HepG2 (cell line): Measurements from ENCODE around the gene PAXX. TPM values are rescaled to one million over a fixed set of nuclear protein-coding genes. Genes with fewer than 3 reads are reported as not detected.

Source experiments
- CREB3 ChIP-seq: sonication (generic); formaldehyde crosslinking; IDR thresholded peaks from 2 replicates; pipeline ENCODE4 v1.5.0; 2020; ENCODE audit warnings: missing genetic modification reagents
- FOXA1 ChIP-seq, 2 experiments: fragments of 450-650 bp in 1 of 2; sonication (generic) in 1 of 2; formaldehyde crosslinking in 1 of 2; IDR thresholded peaks; 2 replicates each; pipeline versions ENCODE4 v1.4.0 to v1.6.1; 2016 to 2020; ENCODE audit warnings: missing genetic modification reagents in 1 of 2
- FOXM1 ChIP-seq: sonication (generic); formaldehyde crosslinking; IDR thresholded peaks from 2 replicates; pipeline ENCODE4 v1.5.0; 2020; ENCODE audit warnings: missing genetic modification reagents
- HMG20A ChIP-seq: IDR thresholded peaks from 2 replicates; pipeline ENCODE4 v1.6.1; 2016; ENCODE audit warnings: borderline replicate concordance
- KDM2A ChIP-seq: sonication (generic); formaldehyde crosslinking; IDR thresholded peaks from 2 replicates; pipeline ENCODE4 v1.4.0; 2020; ENCODE audit warnings: low read depth, missing genetic modification reagents, borderline replicate concordance
- MAX ChIP-seq: IDR thresholded peaks from 2 replicates; pipeline ENCODE4 v1.6.1; 2012; ENCODE audit warnings: inconsistent platforms
- MAZ ChIP-seq, 2 experiments: sonication (generic) in 1 of 2; formaldehyde crosslinking in 1 of 2; IDR thresholded peaks; 2 replicates each; pipeline versions ENCODE4 v1.5.0 to v1.6.1; 2012 to 2020; ENCODE audit warnings: low read depth in 2 of 2, mild to moderate bottlenecking in 2 of 2, borderline replicate concordance in 1 of 2, improper control_type of control experiment in 1 of 2, low read length in 1 of 2, missing genetic modification reagents in 1 of 2, moderate library complexity in 1 of 2
- MNT ChIP-seq: fragments of 450-650 bp; IDR thresholded peaks from 2 replicates; pipeline ENCODE4 v1.6.1; 2016
- MZF1 ChIP-seq: sonication (generic); formaldehyde crosslinking; IDR thresholded peaks from 2 replicates; pipeline ENCODE4 v1.8.1; 2023; ENCODE audit warnings: mild to moderate bottlenecking, missing genetic modification reagents, borderline replicate concordance
- RBFOX2 ChIP-seq: fragments of 200-400 bp; formaldehyde crosslinking; IDR thresholded peaks from 2 replicates; pipeline ENCODE4 v1.6.1; 2017; ENCODE audit warnings: low read depth, mild to moderate bottlenecking, low read length
- SYNCRIP ChIP-seq: fragments of 200-400 bp; formaldehyde crosslinking; IDR thresholded peaks from 2 replicates; pipeline ENCODE4 v1.6.1; 2018; ENCODE audit warnings: mild to moderate bottlenecking, low read depth, low read length; ENCODE audit not compliant: insufficient read depth
- XRCC5 ChIP-seq: fragments of 200-400 bp; formaldehyde crosslinking; optimal IDR thresholded peaks from 2 replicates; pipeline ENCODE3; 2017; ENCODE audit warnings: mild to moderate bottlenecking, low read length
- ZBTB10 ChIP-seq: sonication (generic); formaldehyde crosslinking; IDR thresholded peaks from 2 replicates; pipeline ENCODE4 v1.4.0; 2020; ENCODE audit warnings: missing genetic modification reagents, borderline replicate concordance
- ZNF276 ChIP-seq: sonication (generic); formaldehyde crosslinking; IDR thresholded peaks from 2 replicates; pipeline ENCODE4 v1.4.0; 2020; ENCODE audit warnings: mild to moderate bottlenecking, low read depth, missing genetic modification reagents
- ZNF335 ChIP-seq: sonication (generic); formaldehyde crosslinking; IDR thresholded peaks from 2 replicates; pipeline ENCODE4 v1.4.0; 2020; ENCODE audit warnings: missing genetic modification reagents
- ZNF432 ChIP-seq: sonication (generic); formaldehyde crosslinking; IDR thresholded peaks from 2 replicates; pipeline ENCODE4 v1.5.0; 2020; ENCODE audit warnings: missing genetic modification reagents, mild to moderate bottlenecking, borderline replicate concordance
- ZNF569 ChIP-seq: sonication (generic); formaldehyde crosslinking; IDR thresholded peaks from 2 replicates; pipeline ENCODE4 v1.5.0; 2020; ENCODE audit warnings: mild to moderate bottlenecking, missing genetic modification reagents, moderate library complexity, borderline replicate concordance
- ZNF614 ChIP-seq: IDR thresholded peaks from 2 replicates; pipeline ENCODE4 v1.6.1; 2018; ENCODE audit warnings: missing biosample characterization, missing genetic modification reagents, inconsistent platforms, borderline replicate concordance
- ZNF747 ChIP-seq: sonication (generic); formaldehyde crosslinking; IDR thresholded peaks from 2 replicates; pipeline ENCODE4 v1.8.1; 2023; ENCODE audit warnings: missing genetic modification reagents, mild to moderate bottlenecking, borderline replicate concordance
- ZSCAN9 ChIP-seq: IDR thresholded peaks from 2 replicates; pipeline ENCODE4 v1.6.1; 2016; ENCODE audit warnings: borderline replicate concordance
- polyA plus RNA-seq, 8 experiments: library from polyadenylated mRNA; depleted of rRNA in 3 of 8; stranded (reverse) in 7 of 8; unstranded in 1 of 8; fragments of >200 nt; fragmentation: Illumina TruSeq in 4 of 8; extraction: Trizol in 4 of 8; gene quantifications; 2 replicates each; pipeline versions ENCODE4 v1.2.1 to v1.2.3, GENCODE V29; 2011 to 2016; ENCODE audit warnings: low read depth in 4 of 8, missing spikeins in 1 of 8, mixed read lengths in 1 of 8; ENCODE audit not compliant: insufficient read depth in 1 of 8
- total RNA-seq, 5 experiments: library from RNA; depleted of rRNA; stranded (reverse); fragments of >200 nt; fragmentation: Illumina TruSeq; extraction: Trizol; gene quantifications; 2 replicates each; pipeline ENCODE4 v1.2.3, GENCODE V29; 2016; ENCODE audit warnings: low read depth in 1 of 5

Gene PAXX
- total and polyA plus RNA-seq, 2 of the 13 experiments (the other 11 are each of a cell fraction or from before 2014, with no cell fraction given) = 14.0 to 31.9 TPM

- TF ChIP-seq FOXM1 (CRISPR knock-in tag) (no peak), HMG20A (no peak), FOXA1 (IDR thresholded peaks at IDR 0.05) (no peak), FOXA1 (CRISPR knock-in tag; IDR thresholded peaks at IDR 0.05) (peak; percentile 17; the same call in 1 of the 2 replicates), RBFOX2 (no peak), ZNF276 (CRISPR knock-in tag) (0 out of 2 replicates have a peak, but pooled peaks have one; percentile 40), ZNF335 (CRISPR knock-in tag) (no peak), MAX (peak; percentile 2; the same call in 1 of the 2 replicates), ZNF614 (CRISPR knock-in tag) (no peak), MZF1 (CRISPR knock-in tag) (no peak), ZNF569 (CRISPR knock-in tag) (no peak), MNT (no peak), ZNF432 (CRISPR knock-in tag) (no peak), ZNF747 (CRISPR knock-in tag) (peak; percentile 57; the same call in 1 of the 2 replicates), MAZ (IDR thresholded peaks at IDR 0.05; ENCODE audit: borderline replicate concordance, low read depth, low read length) (no peak), MAZ (CRISPR knock-in tag; IDR thresholded peaks at IDR 0.05; ENCODE audit: low read depth) (peak; percentile 65; the same call in 1 of the 2 replicates), CREB3 (CRISPR knock-in tag) (no peak), KDM2A (peak; percentile 67; the same call in 1 of the 2 replicates), ZBTB10 (CRISPR knock-in tag) (no peak), SYNCRIP (no peak), XRCC5 (peak; percentile 84), ZSCAN9 (CRISPR knock-in tag) (0 out of 2 replicates have a peak, but pooled peaks have one; percentile 23)
Observed at GRCh38 chr9:137034709-137035506, 42.7 kb downstream of the PAXX start (continued).
